ENCODE data around the gene SMPX.

The SMPX gene

DNA sequence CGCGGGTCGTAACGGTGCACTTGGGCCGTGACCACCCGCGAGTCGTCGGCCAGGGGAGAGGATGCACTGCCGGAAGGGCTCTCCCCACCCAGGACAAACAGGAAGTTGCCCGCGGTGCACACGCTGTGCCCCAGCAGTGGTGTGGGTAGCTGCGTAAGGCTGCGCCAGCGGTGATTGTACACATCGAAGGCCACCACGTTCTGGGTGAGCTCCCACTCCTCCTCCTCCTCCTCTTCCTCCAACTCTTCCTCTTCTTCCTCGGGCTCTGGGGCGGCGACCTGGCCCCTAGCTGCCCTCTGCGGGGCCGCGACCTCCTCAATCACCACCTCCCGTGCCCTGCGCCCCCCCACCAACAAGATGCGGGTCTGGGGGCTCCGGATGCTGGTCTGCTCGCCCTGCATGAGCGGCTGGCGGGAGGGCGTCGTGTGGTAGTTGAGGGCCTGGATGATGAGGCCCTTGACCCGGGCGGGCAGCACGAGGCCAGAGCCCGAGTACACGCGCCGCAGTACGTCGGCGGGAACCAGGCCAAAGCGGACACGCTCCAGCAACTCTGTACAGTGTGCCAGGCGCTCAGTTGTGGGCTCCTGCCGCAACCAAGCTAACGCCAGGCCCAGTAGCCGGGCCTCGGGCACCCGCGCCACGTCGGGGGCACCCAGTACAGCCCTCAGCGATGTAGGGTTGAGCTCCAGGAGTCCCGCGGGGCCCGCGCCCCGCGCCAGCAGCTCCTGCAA lies 101.2 kb downstream of the SMPX start:
- DNase-seq: no peak

Data from CD4-positive, alpha-beta T cell treated with Interleukin-17A for 1 hour (primary cell).